Left ventricle myocardium superior (tissue), 1 donor: Measurements from ENCODE around the gene TCERG1L. TPM values are rescaled to one million over a fixed set of nuclear protein-coding genes. Genes with fewer than 3 reads are reported as not detected.
A peak's percentile ranks its signal among the peaks of the same experiment; 100 is the strongest.

Experiments
- ATAC-seq: fragments of 200-7000 bp; cut with Tn5 transposase; one replicate; pipeline ENCODE4 v1.9.1; 2020; ENCODE audit warnings: mild to moderate bottlenecking, moderate library complexity
- DNase-seq: peaks from one replicate; pipeline ENCODE4 v3.0.0-alpha.2; 2020
- intact Hi-C: fragments of 100-400 bp; cut with micrococcal nuclease; formaldehyde crosslinking; loops from one replicate; pipeline ENCODE4 v1.11.0; 2022
- total RNA-seq: library from RNA; stranded (reverse); fragmentation: NEBNext Ultra II Directional; extraction: Animal tissue kit (Norgen Biotek cat#: 25700); gene quantifications from one replicate; pipeline ENCODE4 v1.2.1, GENCODE V29; 2021
- donor health status: DM: no; HTN: yes; CAD: no; lungs with severe emphysema.

The TCERG1L gene
- total RNA-seq, 1 donor from 2014 or later, result not detected

- intact Hi-C loops, result no loop called here
- DNase-seq (no peak), ATAC-seq (no peak)
Measured at GRCh38 chr10:131253931-131254858, 57.3 kb downstream of the TCERG1L start.

DNA sequence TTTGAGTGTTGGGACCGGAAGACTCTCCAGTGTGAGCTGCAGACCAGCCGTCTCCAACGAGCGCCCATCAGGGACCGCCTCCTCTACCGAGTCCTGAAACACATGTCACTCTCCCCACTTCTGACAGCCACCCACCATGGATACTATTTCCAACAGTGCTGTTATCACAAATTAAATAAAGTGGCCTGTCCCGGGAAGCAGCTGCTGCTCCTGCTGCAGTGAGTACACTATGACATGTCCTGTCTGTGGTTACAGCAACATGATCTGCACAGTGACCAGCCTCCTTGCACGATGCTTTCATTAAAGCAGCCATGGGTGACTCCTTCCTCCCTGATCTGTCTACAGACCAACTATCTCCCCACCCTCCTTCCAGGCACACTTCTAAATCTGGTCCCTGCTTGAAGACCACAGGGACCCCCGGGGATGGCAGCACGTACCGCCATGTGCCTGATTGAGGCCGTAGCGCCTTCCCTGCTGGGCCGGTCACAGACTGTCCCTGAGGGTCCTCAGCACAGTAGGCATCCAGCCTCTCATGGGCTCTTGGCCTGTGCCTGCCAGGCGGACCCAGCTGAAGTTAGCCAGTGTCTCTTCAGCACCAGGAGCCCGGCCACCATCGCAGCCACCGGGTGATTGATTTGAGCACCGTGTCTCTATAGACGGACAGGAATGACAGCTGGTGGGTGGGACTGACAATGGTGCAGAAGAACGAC is 58.8 kb downstream of the TCERG1L start:
- no peak for DNase-seq
- intact Hi-C loops, result no loop called here
- ATAC-seq, result no peak

DNA sequence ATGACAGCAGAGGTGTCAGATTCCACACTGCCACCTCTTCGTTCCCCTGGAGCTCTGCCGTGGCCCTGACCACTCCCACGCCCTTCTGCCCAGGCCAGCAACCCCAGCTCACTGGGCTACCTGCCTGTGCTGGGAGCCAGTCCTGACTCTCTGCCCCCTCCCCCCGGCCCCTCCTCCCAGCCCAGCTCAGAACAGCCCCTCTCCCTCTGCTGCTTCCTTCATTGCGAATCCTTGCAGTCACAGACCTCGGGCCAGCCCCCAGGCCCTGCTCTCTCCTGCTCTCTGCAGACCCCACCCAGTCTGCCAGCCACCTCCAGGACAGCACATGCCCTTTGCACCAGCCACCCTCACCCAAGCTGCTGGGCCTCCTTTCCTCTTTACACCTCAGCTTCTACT is 60.4 kb downstream of the TCERG1L start:
- ATAC-seq (no peak), DNase-seq (no peak)
- intact Hi-C loops, result no loop called here

GRCh38 chr10:131250454-131251145 is 60.9 kb downstream of the TCERG1L start:
- no peak for DNase-seq
- intact Hi-C loops, result no loop called here
- no peak for ATAC-seq

- ATAC-seq, result no peak
- intact Hi-C loops, result no loop called here
- DNase-seq, result no peak
Measured at GRCh38 chr10:131249955-131250344, 61.6 kb downstream of the TCERG1L start.

GRCh38 chr10:131249238-131249954 is 62.1 kb downstream of the TCERG1L start:
- ATAC-seq (no peak), DNase-seq (no peak)
- intact Hi-C loops, result no loop called here

DNA sequence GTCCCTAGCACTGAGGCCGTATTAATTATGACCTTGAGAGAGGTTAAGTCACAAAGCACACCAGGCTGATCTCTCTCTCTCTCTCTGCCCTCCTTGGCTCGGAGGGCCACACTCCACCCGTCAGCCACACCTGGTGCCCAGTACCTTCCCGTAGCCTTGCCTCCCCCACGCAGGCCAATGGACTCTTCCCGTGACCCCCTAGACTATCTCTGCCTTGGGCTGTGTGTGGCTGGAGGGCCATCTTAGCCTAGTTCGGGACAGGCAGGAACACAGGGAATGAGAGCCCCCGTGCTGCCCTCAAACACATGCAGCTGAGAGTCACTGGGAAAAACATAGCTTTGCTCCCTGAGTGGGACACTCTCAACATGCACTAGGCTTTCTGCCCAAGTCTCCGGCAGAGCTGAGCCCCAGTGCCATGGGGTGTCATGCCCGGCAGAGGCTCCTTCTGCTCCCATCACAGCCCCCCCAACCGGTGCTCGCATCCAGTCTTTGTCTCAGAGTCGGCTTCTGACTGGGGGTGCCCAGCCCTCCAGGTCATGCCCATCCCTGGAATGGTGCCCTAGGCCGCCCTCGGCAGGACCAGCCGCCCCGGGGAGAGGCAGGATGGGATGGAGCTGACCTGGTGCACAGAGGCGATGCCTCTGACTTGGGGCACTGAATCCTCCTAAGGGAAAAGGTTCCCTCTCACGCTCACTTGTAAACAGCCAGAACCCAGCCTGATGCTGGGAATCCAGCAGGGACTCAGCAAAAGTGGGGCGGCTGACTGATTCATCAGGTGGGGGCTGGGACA is 63.0 kb downstream of the TCERG1L start:
- DNase-seq (no peak), ATAC-seq (no peak)
- intact Hi-C loops, result no loop called here

GRCh38 chr10:131247873-131248272 is 63.6 kb downstream of the TCERG1L start:
- ATAC-seq (no peak), DNase-seq (no peak)
- intact Hi-C loops, result no loop called here

DNA sequence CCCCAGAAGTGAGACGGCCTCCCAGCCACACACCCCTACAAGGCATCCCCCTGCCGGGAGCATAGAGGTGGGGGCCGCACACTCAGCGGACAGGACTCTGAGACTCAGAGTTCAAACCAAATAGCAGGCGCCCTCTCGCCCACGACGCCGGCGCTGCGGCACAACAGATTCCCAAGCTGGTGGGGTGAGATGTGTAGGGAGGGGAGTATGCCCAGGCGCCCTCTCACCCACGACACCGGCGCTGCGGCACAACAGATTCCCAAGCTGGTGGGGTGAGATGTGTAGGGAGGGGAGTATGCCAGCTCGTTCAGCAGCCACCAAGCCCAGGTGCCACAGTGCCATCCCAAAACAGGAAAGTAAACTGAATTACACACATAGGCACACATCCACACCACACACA is 64.7 kb downstream of the TCERG1L start:
- ATAC-seq (no peak), DNase-seq (no peak)
- intact Hi-C loops, result no loop called here

GRCh38 chr10:131246089-131246488 is 65.4 kb downstream of the TCERG1L start:
- DNase-seq, result no peak
- intact Hi-C loops, result no loop called here
- ATAC-seq, result no peak

GRCh38 chr10:131245475-131246059 is 66.0 kb downstream of the TCERG1L start:
- intact Hi-C loops, result no loop called here
- ATAC-seq, result no peak

DNA sequence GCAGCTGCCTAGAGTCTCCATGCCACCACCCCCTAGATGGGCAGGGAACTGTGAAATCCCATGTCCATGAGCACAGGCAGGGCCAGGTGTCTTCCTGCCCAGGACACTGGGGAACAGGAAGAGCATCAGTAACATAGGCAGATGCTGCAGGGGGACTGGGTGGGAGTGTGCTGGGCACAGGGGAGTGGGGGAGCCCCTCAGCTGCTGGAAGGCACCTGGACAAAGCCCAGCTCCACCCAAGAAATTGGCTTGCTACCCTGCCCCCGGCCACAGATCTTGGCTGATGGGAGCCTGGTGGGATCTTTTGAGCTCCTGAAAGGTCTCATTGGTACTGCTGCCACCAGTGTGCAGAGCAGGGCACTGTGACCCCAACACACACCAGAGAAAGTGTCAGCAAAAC is 66.7 kb downstream of the TCERG1L start:
- intact Hi-C loops, result no loop called here
- no peak for ATAC-seq
- DNase-seq, result no peak

More at GRCh38 chr10:131245475-131246059, 66.0 kb downstream of the TCERG1L start:
- DNase-seq, result no peak

DNA sequence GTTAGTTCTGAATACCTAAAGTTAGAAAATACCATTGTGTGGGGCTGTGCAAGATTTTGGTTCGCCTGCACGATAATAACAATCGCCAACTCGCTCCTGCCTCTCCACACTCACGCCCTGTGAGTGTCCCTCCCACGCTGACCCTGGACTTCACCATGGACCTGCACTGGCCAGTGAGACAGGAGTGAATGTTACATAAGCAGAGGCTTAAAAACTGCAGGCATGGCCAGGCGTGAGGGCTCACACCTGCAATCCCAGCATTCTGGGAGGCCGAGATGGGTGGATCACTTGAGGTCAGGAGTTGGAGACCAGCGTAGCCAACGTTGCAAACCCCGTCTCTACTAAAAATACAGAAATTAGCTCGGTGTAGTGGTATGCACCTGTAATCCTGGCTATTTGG is 68.4 kb downstream of the TCERG1L start:
- DNase-seq (no peak), ATAC-seq (no peak)
- intact Hi-C loops, result no loop called here

DNA sequence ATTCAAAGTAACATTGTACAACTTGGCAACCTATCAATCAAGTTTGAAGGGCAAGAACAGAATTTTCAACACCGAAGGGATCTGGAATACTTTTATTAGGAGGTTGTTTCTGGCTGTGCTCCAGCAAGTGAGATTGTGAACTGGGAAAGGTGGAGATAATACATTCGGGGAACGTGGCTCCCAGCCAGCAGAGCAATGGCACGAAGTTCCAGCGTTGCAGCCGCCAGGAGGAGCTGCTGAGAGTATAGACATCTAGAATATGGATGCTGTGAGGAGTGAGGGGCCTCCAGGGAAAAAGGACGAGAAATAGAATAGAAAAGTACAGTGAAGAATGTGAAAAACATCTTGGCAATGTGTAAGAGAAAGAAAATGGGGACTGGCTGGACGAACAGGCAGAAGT is 69.5 kb downstream of the TCERG1L start:
- intact Hi-C loops, result no loop called here
- ATAC-seq (no peak), DNase-seq (peak; percentile 40)

DNA sequence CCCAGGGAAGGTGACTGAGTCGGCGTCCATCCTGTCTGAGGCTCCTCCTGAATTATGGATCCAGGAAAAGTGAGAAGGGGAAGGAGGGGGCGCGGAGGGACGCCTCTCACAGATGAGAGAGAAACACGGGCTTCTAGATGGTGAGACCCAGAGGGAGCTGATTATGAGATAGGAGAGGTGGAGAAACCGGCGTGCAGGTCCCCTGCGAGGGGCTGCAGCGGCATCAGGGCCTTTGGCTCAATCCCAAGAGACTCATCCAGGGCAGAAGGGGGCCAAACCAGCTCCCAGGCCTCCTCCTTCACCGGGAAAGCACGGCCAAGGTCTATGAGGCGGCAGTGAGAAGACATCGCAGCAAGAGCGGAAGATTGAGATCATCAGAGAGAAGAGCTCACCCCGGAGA is 70.8 kb downstream of the TCERG1L start:
- ATAC-seq (no peak), DNase-seq (no peak)
- intact Hi-C loops, result no loop called here

DNA sequence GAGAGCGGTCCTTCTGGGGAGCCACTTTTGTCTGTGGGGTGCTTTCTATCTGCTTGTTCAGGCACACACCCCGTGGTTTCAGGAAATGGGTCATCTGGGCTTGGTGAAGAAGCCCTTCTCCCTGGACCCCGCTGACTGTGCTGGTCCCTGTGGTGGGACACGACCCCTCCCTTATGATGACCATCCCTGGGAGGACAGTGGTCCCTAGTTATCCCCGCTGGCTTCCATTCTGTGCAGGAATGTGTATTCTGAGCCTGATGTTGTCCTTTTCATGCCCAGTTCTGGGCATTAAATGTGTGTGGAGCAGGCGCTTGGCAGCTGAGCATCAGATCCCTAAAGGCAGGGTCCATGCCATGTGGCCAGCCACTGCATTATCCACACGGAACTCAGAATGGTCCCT is 71.6 kb downstream of the TCERG1L start:
- intact Hi-C loops, result no loop called here
- DNase-seq, result no peak
- no peak for ATAC-seq

- intact Hi-C loops, result no loop called here
- no peak for DNase-seq
- ATAC-seq, result no peak
Measured at GRCh38 chr10:131239450-131239849, 72.1 kb downstream of the TCERG1L start.

- ATAC-seq (no peak), DNase-seq (no peak)
- intact Hi-C loops, result no loop called here
Measured at GRCh38 chr10:131238669-131239280, 72.7 kb downstream of the TCERG1L start.
